Esophagus muscularis mucosa (tissue), 4 donors: ENCODE measurements around the gene CUL2. TPM values are rescaled to one million over a fixed set of nuclear protein-coding genes. Genes with fewer than 3 reads are reported as not detected.

Experiments used
- DNase-seq: peaks from one replicate; pipeline ENCODE4 v3.0.0-alpha.2; 2017; ENCODE audit errors: extremely low spot score
- H3K27ac ChIP-seq, 4 donors: fragments of 200-600 bp; sonication (generic); replicated peaks in 1 of 4; 1 replicate in 3 of 4; 2 replicates in 1 of 4; pipeline ENCODE4 v1.5.1; 2016 to 2019; ENCODE audit warnings: mild to moderate bottlenecking in 1 of 4
- H3K27me3 ChIP-seq, 4 donors: fragments of 200-600 bp; sonication (generic); one replicate each; pipeline versions ENCODE4 v1.5.1 to v1.6.0; 2016 to 2019
- H3K36me3 ChIP-seq, 4 donors: fragments of 200-600 bp; sonication (generic); one replicate each; pipeline ENCODE4 v1.5.1; 2016 to 2019
- H3K4me1 ChIP-seq, 4 donors: fragments of 200-600 bp; sonication (generic); one replicate each; pipeline ENCODE4 v1.5.1; 2016 to 2019
- H3K4me3 ChIP-seq, 4 donors: fragments of 200-600 bp; sonication (generic); 1 replicate in 2 of 4; 2 replicates in 2 of 4; pipeline ENCODE4 v1.5.1; 2016 to 2019; ENCODE audit warnings: mild to moderate bottlenecking in 4 of 4, moderate library complexity in 1 of 4
- H3K9me3 ChIP-seq, 4 donors: fragments of 200-600 bp; sonication (generic); 1 replicate in 3 of 4; 2 replicates in 1 of 4; pipeline ENCODE4 v1.5.1; 2016 to 2019
- EP300 ChIP-seq: sonication (generic); formaldehyde crosslinking; IDR thresholded peaks from one replicate; pipeline ENCODE4 v1.6.1; 2017; ENCODE audit warnings: antibody characterized with exemption
- POLR2A ChIP-seq: fragments of 450-650 bp; IDR thresholded peaks from one replicate; pipeline ENCODE4 v1.6.1; 2017; ENCODE audit warnings: antibody characterized with exemption, moderate library complexity, mild to moderate bottlenecking, low read depth
- POLR2AphosphoS5 ChIP-seq, 2 donors: sonication (generic); formaldehyde crosslinking; IDR thresholded peaks; one replicate each; pipeline ENCODE4 v1.6.1; 2017; ENCODE audit warnings: antibody characterized with exemption in 2 of 2
- WGBS: methylation state at CpG from one replicate; pipeline ENCODE4 v1.1.5; 2018; 5-methylcytosine and 5-hydroxymethylcytosine counted together
- intact Hi-C: fragments of 100-400 bp; cut with DNase I; formaldehyde crosslinking; loops from one replicate; pipeline ENCODE4 v1.15.1; 2023
- total RNA-seq, 4 donors: library from RNA; depleted of rRNA; stranded (reverse); fragments of >200 nt; gene quantifications; one replicate each; pipeline versions ENCODE4 v1.1.0 to v1.2.1, GENCODE V29; 2016
- TF ChIP-seq, protein P1 (sequence below), 3 experiments: fragments of 200-600 bp in 2 of 3; fragments of 450-650 bp in 1 of 3; sonication (generic) in 2 of 3; IDR thresholded peaks; one replicate each; pipeline ENCODE4 v1.5.1; 2017 to 2019; ENCODE audit warnings: antibody characterized with exemption in 3 of 3, mild to moderate bottlenecking in 2 of 3, moderate library complexity in 1 of 3

CUL2 gene
- total RNA-seq: 10 to 100 TPM; 22.3 to 27.2 (median 23.1) TPM

DNA sequence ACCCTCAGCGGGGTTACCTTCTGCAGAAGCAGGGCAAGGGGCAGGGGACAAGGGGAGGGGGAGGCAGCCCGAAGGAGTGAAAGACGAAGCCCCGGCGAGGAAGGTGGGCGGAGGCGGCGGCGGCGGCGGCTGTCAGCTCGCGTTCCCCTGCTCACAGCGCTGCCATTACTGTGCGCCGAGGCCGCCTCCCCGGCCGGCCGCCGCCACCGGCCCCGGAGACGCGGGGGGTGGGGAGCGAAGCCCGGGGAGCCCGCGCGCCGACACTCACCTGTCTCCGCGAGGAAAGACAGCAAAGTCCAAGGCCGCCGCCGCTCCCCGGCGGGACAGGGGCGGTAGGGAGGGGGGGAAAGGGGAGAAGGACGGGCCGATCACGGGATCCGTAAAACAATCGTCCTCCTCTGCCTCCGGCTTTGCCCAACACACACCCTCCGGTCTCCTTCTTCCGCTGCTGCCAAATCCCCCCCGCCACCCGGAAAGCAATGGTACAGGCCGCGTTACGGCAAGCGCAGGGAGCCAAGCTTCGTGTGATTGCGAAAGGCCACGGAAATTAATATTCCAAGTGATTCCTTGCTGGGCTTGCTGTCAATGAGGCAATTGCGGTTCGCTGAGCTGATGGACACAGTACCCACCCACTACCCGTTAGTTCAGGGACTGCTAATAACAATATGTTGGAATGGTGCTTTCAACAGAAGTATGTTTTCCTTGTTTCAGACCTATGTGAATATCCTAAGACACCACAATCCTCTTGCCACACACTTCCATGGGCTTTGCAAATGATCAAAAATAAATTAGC, at the start of gene CUL2:
TSS of gene CUL2 (minus strand) at position 180 of the 793 bp plus-strand sequence. CDS start 19,024 bp downstream, outside the sequence.
- WGBS: under 1% methylated on average over 55 of the region's 59 CpGs
- intact Hi-C loops: no loop called here
- TF ChIP-seq EP300 (no peak), POLR2AphosphoS5 (IDR thresholded peaks at IDR 0.05) (peak; percentile 87 to 90), POLR2A (no peak)
- TF ChIP-seq, protein P1, sequence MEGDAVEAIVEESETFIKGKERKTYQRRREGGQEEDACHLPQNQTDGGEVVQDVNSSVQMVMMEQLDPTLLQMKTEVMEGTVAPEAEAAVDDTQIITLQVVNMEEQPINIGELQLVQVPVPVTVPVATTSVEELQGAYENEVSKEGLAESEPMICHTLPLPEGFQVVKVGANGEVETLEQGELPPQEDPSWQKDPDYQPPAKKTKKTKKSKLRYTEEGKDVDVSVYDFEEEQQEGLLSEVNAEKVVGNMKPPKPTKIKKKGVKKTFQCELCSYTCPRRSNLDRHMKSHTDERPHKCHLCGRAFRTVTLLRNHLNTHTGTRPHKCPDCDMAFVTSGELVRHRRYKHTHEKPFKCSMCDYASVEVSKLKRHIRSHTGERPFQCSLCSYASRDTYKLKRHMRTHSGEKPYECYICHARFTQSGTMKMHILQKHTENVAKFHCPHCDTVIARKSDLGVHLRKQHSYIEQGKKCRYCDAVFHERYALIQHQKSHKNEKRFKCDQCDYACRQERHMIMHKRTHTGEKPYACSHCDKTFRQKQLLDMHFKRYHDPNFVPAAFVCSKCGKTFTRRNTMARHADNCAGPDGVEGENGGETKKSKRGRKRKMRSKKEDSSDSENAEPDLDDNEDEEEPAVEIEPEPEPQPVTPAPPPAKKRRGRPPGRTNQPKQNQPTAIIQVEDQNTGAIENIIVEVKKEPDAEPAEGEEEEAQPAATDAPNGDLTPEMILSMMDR (IDR thresholded peaks at IDR 0.05): no peak

DNA sequence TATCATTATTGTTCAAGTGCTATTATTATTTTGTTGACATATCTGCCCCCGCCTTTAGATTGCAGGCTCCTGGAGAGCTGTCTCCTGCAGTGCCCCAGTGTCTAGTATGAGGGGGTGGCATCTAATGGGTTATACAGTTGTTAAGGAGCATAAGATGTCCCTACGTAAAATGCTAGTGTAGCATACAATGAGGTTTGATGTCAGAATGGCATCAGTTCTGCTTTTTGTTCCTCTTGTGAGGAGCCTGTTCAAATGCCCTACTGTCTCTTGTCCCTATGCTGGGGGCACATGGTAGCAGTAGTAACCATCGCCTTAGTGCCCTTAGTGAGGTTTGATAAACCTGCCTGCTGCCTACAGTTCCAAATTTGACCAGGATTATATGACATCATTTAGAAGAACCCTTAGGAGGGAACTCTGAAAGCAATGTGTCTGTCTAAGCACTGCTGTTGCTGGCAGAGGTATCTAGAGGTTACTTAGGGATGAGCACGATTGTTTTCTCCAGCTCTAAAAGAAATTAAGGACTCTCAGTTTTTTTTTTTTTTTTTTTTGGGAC, 46.2 kb upstream of the CUL2 start:
- WGBS: 96% methylated on average over 4 of the region's 4 CpGs
- peaks cover 0 to 15% (median 2%) of the 10 kb centered on the region in 4 donors for H3K4me1 ChIP-seq
- intact Hi-C loops: no loop called here
- DNase-seq: no peak
- no peaks in the 10 kb centered on the region for H3K27me3 ChIP-seq
- no peaks in the 10 kb centered on the region for H3K36me3 ChIP-seq
- no peak overlapping the region for H3K4me3 ChIP-seq
- H3K9me3 ChIP-seq: no peaks in the 10 kb centered on the region
- H3K27ac ChIP-seq: no peak overlapping the region
- no peak for TF ChIP-seq POLR2AphosphoS5 (IDR thresholded peaks at IDR 0.05)
- TF ChIP-seq POLR2A: no peak
- TF ChIP-seq EP300: no peak
- TF ChIP-seq, protein P1 (IDR thresholded peaks at IDR 0.05): no peak

More for the DNA sequence above, at the start of gene CUL2:
- no peaks in the 10 kb centered on the region for H3K36me3 ChIP-seq
- H3K27ac ChIP-seq: peak within 1 kb of the TSS; percentile 91 to 96 (median 94)
- H3K27me3 ChIP-seq: no peaks in the 10 kb centered on the region
- H3K4me1 ChIP-seq: peaks cover 25 to 50% (median 46%) of the 10 kb centered on the region in 4 donors
- no peaks in the 10 kb centered on the region for H3K9me3 ChIP-seq
- peak; percentile 99 for DNase-seq
- H3K4me3 ChIP-seq: peak within 1 kb of the TSS; percentile 93 to 99 (median 96)

DNA sequence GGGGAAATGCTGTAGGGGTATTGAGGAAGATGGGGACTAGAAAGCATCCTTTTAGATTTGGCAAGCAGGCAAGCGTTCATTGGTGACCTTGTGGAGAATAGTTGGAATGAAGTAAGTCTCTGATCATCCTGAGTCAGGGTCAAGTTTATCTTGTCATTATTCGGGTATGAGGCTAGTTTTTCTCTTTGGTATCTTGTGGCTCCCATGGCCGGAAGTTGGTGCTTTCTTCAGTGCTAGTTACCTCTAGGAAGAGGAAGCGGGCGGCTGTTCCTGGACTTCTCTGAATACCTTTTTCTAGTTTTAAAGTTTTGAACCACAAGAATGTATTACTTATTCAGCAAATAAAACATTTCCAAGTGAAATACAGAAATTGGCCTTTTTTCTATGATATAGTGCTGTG, 45.7 kb upstream of the CUL2 start:
- Histone ChIP-seq H3K4me3 (no peak overlapping the region), H3K27ac (no peak overlapping the region), H3K36me3 (no peaks in the 10 kb centered on the region), H3K9me3 (no peaks in the 10 kb centered on the region), H3K4me1 (peaks cover 2 to 20% (median 4%) of the 10 kb centered on the region in 4 donors), H3K27me3 (no peaks in the 10 kb centered on the region)
- intact Hi-C loops: no loop called here
- 82% methylated on average over 5 of the region's 5 CpGs for WGBS
- TF ChIP-seq POLR2A: no peak
- TF ChIP-seq, protein P1 (IDR thresholded peaks at IDR 0.05): no peak
- no peak for DNase-seq

DNA sequence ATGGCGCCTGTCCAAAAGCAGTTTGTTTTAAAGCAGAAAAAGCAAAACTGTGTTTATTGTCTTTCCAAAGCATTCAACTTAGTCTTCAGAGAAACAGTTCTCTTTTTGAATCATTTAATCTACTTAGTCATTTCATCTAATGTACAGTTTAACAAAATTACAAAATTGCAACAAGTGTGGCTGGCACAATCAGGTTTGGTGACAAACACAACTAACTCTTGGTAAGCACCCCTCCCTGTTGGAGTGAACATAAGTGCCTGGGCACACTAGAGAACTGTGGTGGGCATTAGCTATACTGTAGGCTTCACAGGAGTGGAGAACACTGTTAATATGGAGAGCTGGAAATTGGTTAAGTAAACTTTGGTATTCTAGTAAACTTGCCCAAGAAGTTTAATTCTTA, 43.4 kb upstream of the CUL2 start:
- Histone ChIP-seq H3K27ac (no peak overlapping the region), H3K4me1 (peaks cover 8 to 26% (median 25%) of the 10 kb centered on the region in 4 donors), H3K9me3 (no peaks in the 10 kb centered on the region), H3K4me3 (no peak overlapping the region), H3K36me3 (no peaks in the 10 kb centered on the region), H3K27me3 (no peaks in the 10 kb centered on the region)
- DNase-seq: no peak
- WGBS: 91% methylated on average over 1 of the region's 1 CpG
- intact Hi-C loops: no loop called here
- no peak for TF ChIP-seq POLR2AphosphoS5 (IDR thresholded peaks at IDR 0.05)
- TF ChIP-seq POLR2A: no peak
- no peak for TF ChIP-seq EP300
- TF ChIP-seq, protein P1 (IDR thresholded peaks at IDR 0.05): no peak
